ENCODE measurements around the gene ZSCAN1.

The ZSCAN1 gene

GRCh38 chr19:58079792-58080191, 46.0 kb downstream of the ZSCAN1 start:
- H3K27me3 ChIP-seq (replicated peaks; ENCODE audit: control insufficient read depth, insufficient read depth, low read length): no peaks in the 10 kb centered on the region
- H3K36me3 ChIP-seq (ENCODE audit: control insufficient read depth, insufficient read depth, low read length): no peaks in the 10 kb centered on the region
- no peak for DNase-seq (ENCODE audit: extremely low read depth, insufficient read length)
- TF ChIP-seq CTCF (IDR thresholded peaks at IDR 0.05; ENCODE audit: insufficient read depth, low read length, poor library complexity, severe bottlenecking): no peak
- H3K4me3 ChIP-seq (replicated peaks; ENCODE audit: low read depth, low read length): no peak overlapping the region

- no peaks in the 10 kb centered on the region for H3K36me3 ChIP-seq (ENCODE audit: control insufficient read depth, insufficient read depth, low read length)
Observed at GRCh38 chr19:58083021-58083420, 49.2 kb downstream of the ZSCAN1 start.

DNA sequence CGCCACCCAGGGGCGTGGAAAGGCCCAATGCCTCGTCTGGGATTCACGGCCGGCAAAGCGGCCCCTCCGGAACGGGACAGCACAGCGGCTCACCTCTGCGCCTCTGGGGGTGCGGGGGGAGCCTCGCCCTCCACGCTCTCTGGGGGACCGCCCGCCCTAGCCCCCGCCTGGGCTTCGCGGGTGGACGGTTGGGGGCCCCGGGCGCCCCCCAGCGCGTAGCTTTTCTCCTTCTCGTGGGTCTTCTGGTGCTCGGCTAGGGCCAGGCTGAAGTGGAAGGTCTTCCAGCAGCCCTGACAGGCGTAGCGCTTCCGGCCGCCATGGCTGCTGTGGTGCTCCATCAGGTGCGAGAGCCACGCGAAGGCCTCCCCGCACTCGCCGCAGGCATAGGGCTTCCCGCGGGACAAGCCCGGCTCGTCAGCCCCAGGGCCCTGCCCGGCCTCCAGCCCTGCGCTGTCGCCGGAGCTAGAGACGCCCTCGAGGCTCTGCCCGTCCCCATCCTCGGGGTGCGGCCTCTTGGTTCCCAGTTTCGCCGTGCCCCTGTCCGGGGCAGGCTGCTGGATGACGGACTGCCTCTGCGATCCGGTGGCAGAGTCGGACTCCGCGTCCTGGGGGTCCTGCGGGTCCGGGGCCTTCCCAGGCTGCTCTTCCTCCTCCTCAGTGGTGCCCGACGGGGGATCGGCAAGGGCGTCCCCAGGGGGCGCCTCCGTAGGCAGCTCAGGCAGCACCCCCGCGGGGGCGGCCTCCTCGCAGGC, 50.9 kb downstream of the ZSCAN1 start:
- Histone ChIP-seq H3K27me3 (replicated peaks; ENCODE audit: control insufficient read depth, insufficient read depth, low read length) (no peaks in the 10 kb centered on the region), H3K36me3 (ENCODE audit: control insufficient read depth, insufficient read depth, low read length) (no peaks in the 10 kb centered on the region), H3K4me3 (replicated peaks; ENCODE audit: low read depth, low read length) (no peak overlapping the region)
- no peak for TF ChIP-seq CTCF (IDR thresholded peaks at IDR 0.05; ENCODE audit: insufficient read depth, low read length, poor library complexity, severe bottlenecking)
- DNase-seq (ENCODE audit: extremely low read depth, insufficient read length): no peak

More at GRCh38 chr19:58083021-58083420, 49.2 kb downstream of the ZSCAN1 start:
- TF ChIP-seq CTCF (IDR thresholded peaks at IDR 0.05; ENCODE audit: insufficient read depth, low read length, poor library complexity, severe bottlenecking): no peak
- no peak for DNase-seq (ENCODE audit: extremely low read depth, insufficient read length)
- H3K27me3 ChIP-seq (replicated peaks; ENCODE audit: control insufficient read depth, insufficient read depth, low read length): no peaks in the 10 kb centered on the region
- no peak overlapping the region for H3K4me3 ChIP-seq (replicated peaks; ENCODE audit: low read depth, low read length)

DNA sequence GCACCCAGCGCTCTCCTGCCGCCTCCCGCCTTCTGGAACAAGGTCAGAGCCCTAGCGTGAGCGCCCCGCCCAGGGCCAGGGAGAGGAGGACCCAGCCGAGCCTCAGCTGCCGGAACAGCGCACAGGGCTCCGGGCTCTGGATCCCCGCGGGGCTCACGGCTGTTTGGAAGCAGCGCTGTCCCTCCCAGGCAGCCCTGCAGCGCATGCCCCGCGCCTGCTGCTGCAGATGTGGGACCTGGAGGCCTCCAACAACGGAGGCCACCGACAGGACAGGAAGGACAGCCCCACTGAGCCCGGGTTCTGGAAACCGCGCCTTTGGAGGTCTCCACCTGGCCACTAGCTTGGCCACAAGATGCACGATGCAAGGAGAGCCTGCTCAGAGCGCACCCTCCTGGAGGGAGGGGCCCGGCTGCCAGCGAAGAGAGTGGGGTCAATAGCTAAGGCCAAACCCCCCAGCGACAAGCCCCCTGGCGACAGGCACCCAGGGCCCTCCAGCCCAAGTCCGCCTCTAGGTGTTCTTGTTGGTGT, 51.6 kb downstream of the ZSCAN1 start:
- Histone ChIP-seq H3K36me3 (ENCODE audit: control insufficient read depth, insufficient read depth, low read length) (no peaks in the 10 kb centered on the region), H3K27me3 (replicated peaks; ENCODE audit: control insufficient read depth, insufficient read depth, low read length) (no peaks in the 10 kb centered on the region), H3K4me3 (replicated peaks; ENCODE audit: low read depth, low read length) (no peak overlapping the region)
- TF ChIP-seq CTCF (IDR thresholded peaks at IDR 0.05; ENCODE audit: insufficient read depth, low read length, poor library complexity, severe bottlenecking): no peak
- no peak for DNase-seq (ENCODE audit: extremely low read depth, insufficient read length)

- no peak for TF ChIP-seq CTCF (IDR thresholded peaks at IDR 0.05; ENCODE audit: insufficient read depth, low read length, poor library complexity, severe bottlenecking)
- Histone ChIP-seq H3K4me3 (replicated peaks; ENCODE audit: low read depth, low read length) (no peak overlapping the region), H3K36me3 (ENCODE audit: control insufficient read depth, insufficient read depth, low read length) (no peaks in the 10 kb centered on the region), H3K27me3 (replicated peaks; ENCODE audit: control insufficient read depth, insufficient read depth, low read length) (no peaks in the 10 kb centered on the region)
- no peak for DNase-seq (ENCODE audit: extremely low read depth, insufficient read length)
Observed at GRCh38 chr19:58086825-58087710, 53.2 kb downstream of the ZSCAN1 start.
